Left forelimb (tissue), 1 donor: ENCODE measurements around the gene OPCML.

Experiments used
- DNase-seq: peaks from one replicate; pipeline ENCODE4 v3.0.0-alpha.2; 2018; ENCODE audit warnings: low spot score

Gene OPCML

GRCh38 chr11:133531971-133532651 is at the start of gene OPCML:
OPCML (minus strand) TSS chr11:133532501.
- no peak for DNase-seq

- no peak for DNase-seq
Observed at GRCh38 chr11:133581091-133581490, 48.8 kb upstream of the OPCML start.

GRCh38 chr11:133579165-133580031 is 47.1 kb upstream of the OPCML start:
- no peak for DNase-seq

DNA sequence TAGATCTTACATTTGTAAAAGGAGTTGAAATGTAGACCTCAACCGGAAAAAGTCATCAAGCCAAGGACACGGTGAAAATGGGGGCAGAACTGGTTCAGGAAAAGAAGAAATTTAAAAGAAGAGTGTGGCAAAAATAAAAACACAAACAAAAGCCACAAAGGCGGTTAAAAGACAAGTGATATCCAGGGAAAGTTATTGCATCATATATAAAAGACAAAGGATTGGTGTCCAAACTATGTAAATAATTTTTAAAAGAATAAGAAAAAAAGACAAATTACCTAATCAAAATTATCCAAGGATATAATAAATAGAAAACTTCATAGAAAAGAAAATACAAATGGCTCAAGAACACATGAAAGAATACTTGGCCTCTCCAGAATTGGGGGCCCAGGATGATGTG is 45.1 kb upstream of the OPCML start:
- no peak for DNase-seq

DNA sequence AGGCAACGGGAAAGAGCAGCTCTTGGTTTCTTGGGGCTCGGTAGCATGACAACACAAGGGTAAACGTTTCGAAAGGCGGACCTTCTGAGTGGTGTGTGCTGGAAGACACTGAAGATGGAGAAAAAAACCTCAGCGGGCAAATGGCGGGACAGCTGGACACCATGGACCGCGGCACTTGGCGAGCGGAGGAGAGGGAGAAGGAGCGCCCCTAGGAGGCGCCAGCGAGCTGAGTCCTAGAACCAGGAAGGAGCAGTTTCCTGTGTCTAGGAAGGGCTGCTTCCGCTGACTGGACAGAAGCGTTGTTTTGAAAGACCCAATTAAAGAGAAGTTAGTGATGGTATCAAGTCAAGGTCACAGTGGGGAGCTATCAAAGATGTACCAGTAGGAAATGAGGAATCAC is 44.0 kb upstream of the OPCML start:
- DNase-seq = no peak

DNA sequence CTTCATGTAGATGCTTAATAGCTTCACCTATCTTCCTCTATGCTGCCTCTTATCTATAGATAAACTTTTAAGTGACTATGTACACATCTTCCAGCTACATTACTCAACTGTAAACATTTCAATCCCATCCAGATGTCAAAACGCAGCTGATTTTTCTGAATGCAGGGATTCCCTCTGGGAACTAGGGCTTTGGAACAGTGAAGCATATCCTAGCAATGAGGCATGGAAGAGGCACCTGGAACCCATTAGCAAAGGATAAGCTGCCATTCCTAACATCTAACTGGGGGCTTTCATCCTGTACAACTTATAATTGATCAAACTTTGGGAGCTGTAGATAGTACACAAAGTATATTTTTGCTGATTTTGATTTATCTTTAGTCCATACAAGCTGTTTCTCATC is 40.8 kb upstream of the OPCML start:
- DNase-seq = no peak

DNA sequence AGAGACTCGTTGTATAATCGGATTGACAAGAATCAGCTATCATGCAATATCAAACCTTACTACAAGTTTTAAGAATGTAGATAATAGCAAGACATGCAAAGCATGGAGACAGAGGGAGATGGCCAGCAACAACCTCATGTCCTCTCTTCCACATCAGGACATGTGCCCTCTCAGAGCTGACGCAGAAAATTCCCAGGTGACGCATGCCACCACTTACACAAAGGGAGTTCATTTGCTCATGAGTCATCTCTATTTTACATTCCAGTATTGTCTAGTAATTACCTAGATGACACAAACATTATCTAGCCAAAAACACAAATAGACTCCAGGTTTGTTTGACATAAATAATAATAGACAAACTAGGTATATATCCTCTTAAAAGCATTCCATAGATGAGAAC is 38.1 kb upstream of the OPCML start:
- DNase-seq = no peak

GRCh38 chr11:133563505-133564025 is 31.3 kb upstream of the OPCML start:
- no peak for DNase-seq

- no peak for DNase-seq
Observed at GRCh38 chr11:133560472-133560855, 28.2 kb upstream of the OPCML start.

- DNase-seq = no peak
Observed at GRCh38 chr11:133559833-133560471, 27.7 kb upstream of the OPCML start.

GRCh38 chr11:133559382-133559781 is 27.1 kb upstream of the OPCML start:
- no peak for DNase-seq

- no peak for DNase-seq
Observed at GRCh38 chr11:133555034-133555433, 22.7 kb upstream of the OPCML start.

DNA sequence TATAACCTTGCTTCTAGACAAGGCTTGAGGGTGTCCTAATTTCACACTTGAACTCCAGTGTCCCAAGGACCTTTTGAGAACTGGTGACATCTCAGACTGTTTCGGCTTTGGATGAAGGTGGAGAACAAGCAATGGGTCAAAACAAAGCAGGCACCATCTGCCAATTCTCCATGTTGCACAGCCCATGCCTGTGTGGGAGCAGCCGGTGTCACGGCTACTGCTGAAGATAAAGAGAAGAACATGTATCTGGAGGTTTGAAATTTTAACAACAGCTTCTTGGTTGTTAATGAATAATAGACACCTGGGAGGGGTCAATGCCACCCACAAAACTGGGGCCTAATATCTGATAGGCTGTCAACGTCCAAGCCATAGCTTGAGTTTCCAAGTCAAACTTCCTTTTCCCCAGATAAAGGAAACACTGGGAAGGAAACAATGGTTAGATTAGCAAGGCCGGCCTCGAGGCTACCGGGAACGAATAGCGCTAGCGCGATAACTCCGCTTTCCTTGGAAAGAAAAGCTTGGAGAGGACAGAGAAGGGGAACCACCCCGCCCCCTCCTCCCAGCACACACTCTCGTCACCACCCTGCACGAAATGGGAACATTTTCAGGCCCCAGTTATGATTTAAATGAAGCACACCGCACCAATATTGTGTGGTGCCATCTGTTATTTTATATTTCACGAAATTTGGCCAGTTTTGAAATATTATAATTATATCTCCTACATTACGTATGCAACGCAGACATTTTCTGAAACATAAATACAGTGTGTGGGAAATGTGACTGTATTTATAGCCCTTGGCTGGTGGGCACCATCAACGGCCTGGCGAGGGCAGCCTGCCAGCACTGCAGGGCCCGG is 21.8 kb upstream of the OPCML start:
- DNase-seq = no peak

DNA sequence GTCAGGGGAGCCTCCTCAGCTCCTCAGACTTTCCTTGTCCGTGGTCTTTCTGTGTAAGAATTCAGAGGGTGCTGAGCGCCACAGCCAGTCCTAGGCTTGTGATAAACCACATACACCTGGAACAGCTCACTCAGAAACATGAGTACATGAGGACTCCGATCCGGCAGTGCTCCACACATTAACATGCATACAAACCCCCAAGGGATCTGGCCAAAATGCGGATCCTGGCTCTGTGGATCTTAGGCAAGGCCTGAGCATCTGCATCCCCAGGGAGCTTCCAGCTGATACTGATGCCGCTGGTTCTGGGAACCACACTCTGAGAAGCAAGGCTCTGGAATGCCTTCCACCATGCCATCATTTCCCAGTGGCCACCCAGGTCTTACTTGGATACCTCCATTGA is 20.6 kb upstream of the OPCML start:
- no peak for DNase-seq

- no peak for DNase-seq
Observed at GRCh38 chr11:133551064-133551463, 18.8 kb upstream of the OPCML start.

DNA sequence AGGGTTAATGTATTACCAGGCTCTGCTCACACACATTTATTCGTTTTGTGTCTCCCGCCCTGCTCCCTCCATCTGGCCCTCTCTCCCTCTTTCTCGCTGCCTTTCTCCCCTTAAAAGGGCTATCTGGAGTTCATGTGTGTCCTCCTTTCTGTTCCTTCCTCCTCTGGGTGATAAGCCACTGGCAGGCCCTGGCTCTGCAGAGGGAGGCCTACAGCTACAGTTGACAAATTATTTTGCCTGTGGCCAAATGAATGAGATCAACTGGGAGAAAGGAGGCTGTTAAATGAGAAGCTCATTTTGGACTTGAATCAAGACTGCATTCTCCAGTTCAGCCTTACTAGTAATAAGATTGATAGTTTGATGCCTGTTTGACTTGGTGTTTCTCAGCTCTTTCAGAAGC is 17.5 kb upstream of the OPCML start:
- DNase-seq = no peak

DNA sequence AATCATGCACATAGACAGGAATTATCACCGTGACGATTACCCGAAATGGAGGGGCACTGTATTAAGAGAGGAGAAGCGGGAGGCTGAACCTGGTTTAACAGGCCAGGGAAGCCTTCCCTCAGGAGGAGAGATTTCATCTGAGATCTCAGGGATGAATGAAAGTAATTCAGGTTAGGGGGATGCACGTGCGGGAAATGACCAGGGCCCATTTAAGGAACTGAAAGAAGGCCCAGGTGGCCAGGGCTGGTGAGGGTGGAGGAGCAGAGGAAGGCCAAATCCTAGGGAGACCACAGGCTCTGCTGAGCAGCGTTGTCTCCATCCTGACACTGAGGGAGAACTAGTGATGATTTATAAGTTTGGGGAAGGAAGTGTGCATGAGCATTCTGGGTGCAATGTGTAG is 16.3 kb upstream of the OPCML start:
- no peak for DNase-seq

DNA sequence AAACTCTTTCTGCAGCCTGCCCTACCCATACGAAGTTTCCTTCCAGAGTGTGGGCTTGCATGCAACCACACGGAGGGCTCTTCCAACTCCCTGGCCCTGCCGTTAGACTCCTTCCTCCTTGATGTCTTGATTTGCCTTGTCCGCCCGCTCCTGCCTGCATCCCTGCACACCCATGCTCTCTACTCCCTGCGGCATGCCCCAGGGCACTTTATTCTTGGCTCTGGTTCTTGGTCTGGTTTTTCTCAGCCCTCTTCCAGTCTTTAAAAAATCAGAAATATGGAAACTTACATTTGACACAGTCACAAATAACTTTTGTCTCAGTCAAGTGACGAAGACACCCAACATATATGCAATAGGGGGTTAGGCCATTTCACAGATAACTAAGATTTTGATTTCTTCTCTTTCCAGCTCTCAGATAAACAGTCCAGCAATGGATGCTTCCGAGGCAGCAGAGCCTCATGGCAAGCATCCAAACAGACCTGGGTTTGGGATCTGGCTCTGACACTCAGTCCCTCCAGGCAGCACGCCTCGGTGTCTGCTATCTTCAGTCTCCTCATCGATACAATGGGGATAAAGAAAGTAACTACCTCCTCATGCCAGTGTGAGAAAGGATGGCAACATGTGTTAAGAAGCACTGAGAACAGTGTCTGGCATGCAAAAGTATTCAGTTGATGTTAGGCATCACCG is 15.7 kb upstream of the OPCML start:
- no peak for DNase-seq

DNA sequence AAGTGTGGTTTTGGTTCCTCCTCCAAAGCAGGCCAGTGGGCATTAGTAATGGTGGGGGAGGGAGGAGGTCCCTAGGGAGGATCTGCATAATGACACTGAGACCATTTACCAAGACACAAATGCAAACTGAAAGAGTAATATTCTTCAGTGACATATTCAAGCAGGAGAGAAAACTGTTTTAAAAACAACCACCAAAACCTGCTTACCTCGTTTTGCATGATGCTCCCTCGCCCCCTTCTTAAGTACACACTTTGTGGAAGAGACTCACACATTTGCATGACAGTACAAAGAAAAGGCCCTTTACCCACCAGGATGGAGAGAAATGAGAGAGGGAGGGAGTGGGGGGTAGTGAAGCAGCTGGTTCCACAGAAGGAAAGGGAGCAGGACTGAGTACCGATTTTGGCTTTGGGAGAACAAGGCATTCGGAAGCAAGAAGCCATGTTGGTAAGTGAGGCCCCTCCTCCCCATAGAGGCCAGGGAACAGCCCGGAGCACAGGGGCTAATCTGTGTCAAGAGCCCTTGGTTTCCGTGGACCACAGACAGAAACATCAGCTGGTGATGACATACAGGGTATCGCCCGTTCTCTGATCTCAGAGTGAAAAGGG is 13.0 kb upstream of the OPCML start:
- DNase-seq = no peak

DNA sequence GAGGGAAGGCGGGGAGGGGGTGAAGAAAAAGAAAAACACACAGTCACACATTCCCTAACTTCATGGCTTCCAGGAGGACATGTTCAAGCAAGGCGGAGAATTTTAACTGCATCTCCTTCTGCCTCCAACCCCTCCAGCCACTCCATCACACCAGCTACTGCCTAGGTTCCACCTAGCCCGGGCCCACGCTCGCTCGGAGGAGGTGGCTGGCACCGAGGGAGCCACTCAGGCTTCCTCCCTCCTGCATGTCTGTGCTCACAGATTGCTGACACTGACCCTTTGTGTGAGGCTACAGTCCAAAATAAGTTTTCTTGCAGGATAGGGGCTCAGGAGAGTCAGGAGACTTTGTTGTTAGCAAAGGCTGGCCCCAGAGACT is 9.4 kb upstream of the OPCML start:
- DNase-seq = no peak
